ENCODE measurements around the gene SLC7A10. TPM values are rescaled to one million over a fixed set of nuclear protein-coding genes. Genes with fewer than 3 reads are reported as not detected.

Gene SLC7A10
- total RNA-seq, 1 experiment from 2014 or later, result not detected

DNA sequence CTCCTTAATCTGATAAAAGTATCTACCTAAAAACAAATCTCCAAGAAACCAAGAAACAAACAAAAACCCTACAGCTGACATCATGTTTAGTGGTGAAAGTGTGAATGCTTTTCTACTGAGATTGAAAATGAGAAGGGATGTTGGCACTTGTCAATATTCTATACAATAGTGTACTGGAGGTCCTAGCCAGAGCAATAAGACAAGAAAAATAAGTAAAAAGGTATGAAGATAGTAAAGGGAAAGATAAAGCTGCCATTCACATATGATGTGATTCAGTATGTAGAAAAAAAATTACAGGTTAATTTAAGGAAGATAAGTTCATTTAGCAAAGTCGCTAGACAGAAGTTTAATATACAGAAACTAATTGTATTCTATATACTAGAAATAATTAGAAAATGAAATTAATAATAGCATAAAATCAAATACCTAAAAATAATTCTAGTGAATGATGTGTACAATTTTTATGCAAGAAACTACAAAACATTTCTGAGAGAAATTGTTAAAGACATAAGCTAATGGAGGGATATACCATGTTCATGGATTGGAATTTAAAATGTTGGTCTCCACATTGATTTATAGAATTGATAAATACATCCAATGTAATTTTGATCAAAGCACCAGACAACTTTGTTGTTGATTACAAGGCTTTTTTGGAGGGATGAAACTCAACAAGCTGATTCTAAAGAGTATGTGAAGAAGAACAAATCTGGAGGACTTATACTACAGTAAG is 2.4 kb upstream of the SLC7A10 start:
- ChIA-PET POLR2A (no interaction called here), CTCF (no interaction called here)

DNA sequence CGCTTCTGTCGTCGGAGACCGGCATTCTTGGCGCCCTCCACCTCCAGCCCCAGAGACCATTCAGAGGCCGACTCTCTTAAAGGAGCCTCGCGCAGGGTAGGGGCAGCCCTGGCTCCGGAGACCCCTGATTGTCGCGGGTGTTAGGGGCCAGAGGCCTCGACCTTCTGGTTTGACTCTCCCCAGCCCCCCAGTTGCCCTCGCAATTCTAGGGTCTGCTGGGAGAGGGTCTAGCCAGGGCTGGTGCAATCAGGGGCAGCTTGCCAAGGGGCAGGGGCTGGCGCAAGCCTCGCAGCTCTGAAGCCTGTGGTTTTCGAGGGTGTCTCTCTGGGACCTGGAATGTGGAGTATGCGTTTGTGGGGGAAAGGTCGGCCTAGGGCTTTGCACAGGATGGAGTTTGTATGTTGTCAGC is 1.6 kb upstream of the SLC7A10 start:
- Histone ChIP-seq H3K9me3 (peaks cover 25% of the 10 kb centered on the region), H3K27me3 (replicated peaks; ENCODE audit: control insufficient read depth, insufficient read depth, low read length) (no peaks in the 10 kb centered on the region), H3K4me3 (ENCODE audit: low read depth, low read length) (no peak overlapping the region), H3K4me1 (no peaks in the 10 kb centered on the region), H3K36me3 (ENCODE audit: control insufficient read depth, insufficient read depth, low read length) (no peaks in the 10 kb centered on the region)
- intact Hi-C loops (cut with micrococcal nuclease; ENCODE audit: unreplicated experiment), result no loop called here
- H3K9me3 Mint-ChIP-seq (ENCODE audit: unreplicated experiment), result peaks cover 16% of the 10 kb centered on the region
- H3K4me3 Mint-ChIP-seq (ENCODE audit: unreplicated experiment), result no peak overlapping the region
- TF ChIP-seq, protein P1, sequence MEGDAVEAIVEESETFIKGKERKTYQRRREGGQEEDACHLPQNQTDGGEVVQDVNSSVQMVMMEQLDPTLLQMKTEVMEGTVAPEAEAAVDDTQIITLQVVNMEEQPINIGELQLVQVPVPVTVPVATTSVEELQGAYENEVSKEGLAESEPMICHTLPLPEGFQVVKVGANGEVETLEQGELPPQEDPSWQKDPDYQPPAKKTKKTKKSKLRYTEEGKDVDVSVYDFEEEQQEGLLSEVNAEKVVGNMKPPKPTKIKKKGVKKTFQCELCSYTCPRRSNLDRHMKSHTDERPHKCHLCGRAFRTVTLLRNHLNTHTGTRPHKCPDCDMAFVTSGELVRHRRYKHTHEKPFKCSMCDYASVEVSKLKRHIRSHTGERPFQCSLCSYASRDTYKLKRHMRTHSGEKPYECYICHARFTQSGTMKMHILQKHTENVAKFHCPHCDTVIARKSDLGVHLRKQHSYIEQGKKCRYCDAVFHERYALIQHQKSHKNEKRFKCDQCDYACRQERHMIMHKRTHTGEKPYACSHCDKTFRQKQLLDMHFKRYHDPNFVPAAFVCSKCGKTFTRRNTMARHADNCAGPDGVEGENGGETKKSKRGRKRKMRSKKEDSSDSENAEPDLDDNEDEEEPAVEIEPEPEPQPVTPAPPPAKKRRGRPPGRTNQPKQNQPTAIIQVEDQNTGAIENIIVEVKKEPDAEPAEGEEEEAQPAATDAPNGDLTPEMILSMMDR (IDR thresholded peaks at IDR 0.05; ENCODE audit: insufficient read depth in 1 of 2, low read depth in 1 of 2, low read length in 1 of 2, severe bottlenecking in 1 of 2, unreplicated experiment in 1 of 2), result no peak
- no TSS peak for BruUV-seq (replicated peaks)
- no peaks in the 10 kb centered on the region for H3K4me1 Mint-ChIP-seq (ENCODE audit: low read depth, unreplicated experiment)
- no peak overlapping the region for H3K27ac Mint-ChIP-seq (ENCODE audit: unreplicated experiment)
- POLR2A ChIA-PET, result no interaction called here
- CTCF ChIA-PET, result no interaction called here
- DNase-seq, result no peak
- H3K36me3 Mint-ChIP-seq (ENCODE audit: insufficient read depth, unreplicated experiment), result no peaks in the 10 kb centered on the region
- H3K27me3 Mint-ChIP-seq (ENCODE audit: insufficient read depth, unreplicated experiment), result peaks cover 2% of the 10 kb centered on the region

More for the DNA sequence above, 2.4 kb upstream of the SLC7A10 start:
- intact Hi-C loops (cut with micrococcal nuclease; ENCODE audit: unreplicated experiment), result no loop called here
- TF ChIP-seq, protein P1 (IDR thresholded peaks at IDR 0.05; ENCODE audit: insufficient read depth in 1 of 2, low read depth in 1 of 2, low read length in 1 of 2, severe bottlenecking in 1 of 2, unreplicated experiment in 1 of 2), result no peak
- no peak overlapping the region for H3K27ac Mint-ChIP-seq (ENCODE audit: unreplicated experiment)
- H3K4me3 ChIP-seq (ENCODE audit: low read depth, low read length), result no peak overlapping the region
- H3K4me1 ChIP-seq, result no peaks in the 10 kb centered on the region
- no peak overlapping the region for H3K4me3 Mint-ChIP-seq (ENCODE audit: unreplicated experiment)
- H3K27me3 ChIP-seq (replicated peaks; ENCODE audit: control insufficient read depth, insufficient read depth, low read length), result no peaks in the 10 kb centered on the region
- BruUV-seq (replicated peaks), result no TSS peak
- H3K4me1 Mint-ChIP-seq (ENCODE audit: low read depth, unreplicated experiment), result no peaks in the 10 kb centered on the region
- H3K36me3 Mint-ChIP-seq (ENCODE audit: insufficient read depth, unreplicated experiment), result no peaks in the 10 kb centered on the region
- peaks cover 2% of the 10 kb centered on the region for H3K27me3 Mint-ChIP-seq (ENCODE audit: insufficient read depth, unreplicated experiment)
- no peaks in the 10 kb centered on the region for H3K36me3 ChIP-seq (ENCODE audit: control insufficient read depth, insufficient read depth, low read length)
- H3K9me3 ChIP-seq, result peaks cover 25% of the 10 kb centered on the region
- H3K9me3 Mint-ChIP-seq (ENCODE audit: unreplicated experiment), result peaks cover 16% of the 10 kb centered on the region
- no peak for DNase-seq

DNA sequence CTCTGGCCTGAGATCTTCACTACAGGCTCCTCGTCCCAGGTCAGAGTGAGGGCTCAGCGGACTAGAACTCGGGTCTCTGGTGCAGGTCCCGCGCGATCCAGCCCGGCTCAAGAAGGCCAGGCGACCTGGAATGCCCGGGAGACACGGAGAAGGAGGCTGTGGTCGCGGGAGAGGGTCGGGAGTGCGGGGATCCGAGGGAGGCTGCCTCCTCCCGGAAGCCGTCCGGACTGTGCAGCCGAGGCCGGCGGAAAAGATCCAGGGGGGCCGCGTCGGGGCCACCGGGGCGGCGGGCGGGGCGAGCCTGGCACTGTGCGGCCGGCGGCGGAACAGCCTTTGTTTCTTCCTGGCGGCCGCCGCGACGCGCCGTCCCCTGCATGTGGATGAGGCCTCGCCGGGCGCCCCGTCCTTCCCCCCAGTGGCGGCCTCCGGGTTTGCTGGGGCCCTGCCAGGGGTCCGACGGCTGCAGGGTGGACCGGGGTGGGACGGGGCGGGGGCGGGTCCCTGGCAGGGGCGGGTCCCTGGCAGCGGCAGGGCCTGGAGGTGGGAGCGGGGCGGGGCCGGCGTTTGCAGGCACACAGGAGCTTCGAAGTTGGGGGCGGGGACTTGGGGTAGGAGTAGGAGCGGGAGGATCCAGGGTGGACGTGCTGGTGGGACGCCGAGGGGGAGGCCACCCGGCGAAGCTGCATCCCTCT is 1.0 kb upstream of the SLC7A10 start:
- intact Hi-C loops (cut with micrococcal nuclease; ENCODE audit: unreplicated experiment), result no loop called here
- POLR2A ChIA-PET, result no interaction called here
- H3K27me3 Mint-ChIP-seq (ENCODE audit: insufficient read depth, unreplicated experiment), result peaks cover 2% of the 10 kb centered on the region

More for the DNA sequence above, 1.0 kb upstream of the SLC7A10 start:
- Mint-ChIP-seq H3K36me3 (ENCODE audit: insufficient read depth, unreplicated experiment) (no peaks in the 10 kb centered on the region), H3K4me3 (ENCODE audit: unreplicated experiment) (no peak overlapping the region), H3K27ac (ENCODE audit: unreplicated experiment) (no peak overlapping the region), H3K9me3 (ENCODE audit: unreplicated experiment) (peaks cover 16% of the 10 kb centered on the region), H3K4me1 (ENCODE audit: low read depth, unreplicated experiment) (no peaks in the 10 kb centered on the region)
- no peaks in the 10 kb centered on the region for H3K27me3 ChIP-seq (replicated peaks; ENCODE audit: control insufficient read depth, insufficient read depth, low read length)
- H3K4me3 ChIP-seq (ENCODE audit: low read depth, low read length), result no peak overlapping the region
- BruUV-seq (replicated peaks), result no TSS peak
- H3K4me1 ChIP-seq, result no peaks in the 10 kb centered on the region
- no peaks in the 10 kb centered on the region for H3K36me3 ChIP-seq (ENCODE audit: control insufficient read depth, insufficient read depth, low read length)
- peaks cover 25% of the 10 kb centered on the region for H3K9me3 ChIP-seq
- no peak for DNase-seq
- TF ChIP-seq, protein P1 (IDR thresholded peaks at IDR 0.05; ENCODE audit: insufficient read depth in 1 of 2, low read depth in 1 of 2, low read length in 1 of 2, severe bottlenecking in 1 of 2, unreplicated experiment in 1 of 2), result no peak
- CTCF ChIA-PET, result no interaction called here

All from Caco-2 (cell line).